ENCODE results near the gene GPR173.

GPR173 gene

DNA sequence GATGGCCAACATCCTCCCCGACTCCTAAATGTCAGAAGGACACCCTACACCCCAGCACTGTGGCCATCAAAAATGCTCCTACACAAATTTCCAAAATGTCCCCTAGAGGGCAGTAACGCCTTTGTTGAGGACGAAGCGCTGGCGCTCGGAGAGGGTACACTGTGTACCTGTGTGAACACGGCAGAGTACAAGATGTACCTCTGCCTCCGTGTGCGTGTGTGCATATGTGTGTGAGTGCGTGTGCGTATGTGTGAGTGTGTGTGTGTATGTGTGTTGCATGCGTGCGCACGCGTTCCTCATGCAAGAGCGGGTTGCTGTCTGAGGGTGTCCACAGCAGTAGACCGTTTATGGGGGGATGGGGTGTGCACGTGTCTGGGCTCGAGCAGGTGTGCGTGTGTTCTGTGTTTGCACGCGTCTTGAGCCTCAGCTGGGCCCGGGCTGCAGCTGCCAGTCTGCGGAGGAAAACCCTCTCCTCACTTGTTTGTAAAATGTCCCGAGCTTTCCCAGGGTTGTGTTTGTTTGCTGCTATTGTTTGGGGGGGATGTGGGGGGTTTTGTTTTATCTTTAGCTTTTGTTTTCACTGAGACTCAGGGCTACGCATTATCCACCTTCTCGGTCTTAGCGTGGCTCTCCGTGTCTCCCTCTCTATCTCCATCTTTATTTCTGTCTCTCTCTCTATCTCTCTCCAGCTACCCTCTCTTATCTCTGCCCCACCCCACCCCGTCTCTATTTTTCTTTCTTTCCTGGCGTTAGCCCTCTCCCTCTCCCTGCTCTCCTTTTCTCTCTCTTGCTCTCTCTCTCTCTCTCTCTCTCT lies 23.2 kb downstream of the GPR173 start:
- DNase-seq: peak; percentile 25 to 51

- no peak for DNase-seq
Observed at GRCh38 chrX:53072418-53073114, 24.0 kb downstream of the GPR173 start.

DNA sequence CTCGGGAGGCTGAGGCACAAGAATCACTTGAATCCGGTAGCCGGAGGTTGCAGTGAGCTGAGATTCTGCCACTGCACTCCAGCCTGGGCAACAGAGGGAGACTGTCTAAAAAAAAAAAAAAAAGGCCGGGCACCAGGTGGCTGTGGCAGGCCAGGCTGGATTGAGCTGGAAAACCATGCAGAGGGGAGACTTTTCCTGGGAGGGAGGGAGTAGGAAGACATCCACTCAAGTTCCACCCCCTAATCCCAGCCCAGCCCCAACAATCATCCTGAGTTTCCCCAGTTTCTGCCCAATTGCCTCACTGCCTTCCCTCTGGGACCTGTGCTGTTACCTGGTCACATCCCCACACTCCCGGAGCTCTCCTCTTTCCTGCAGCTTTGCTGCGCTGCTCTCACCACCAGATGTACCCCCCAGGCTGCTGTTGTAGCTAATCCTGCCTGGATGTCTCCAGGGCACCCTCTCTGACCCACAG lies 24.6 kb downstream of the GPR173 start:
- DNase-seq: no peak

DNA sequence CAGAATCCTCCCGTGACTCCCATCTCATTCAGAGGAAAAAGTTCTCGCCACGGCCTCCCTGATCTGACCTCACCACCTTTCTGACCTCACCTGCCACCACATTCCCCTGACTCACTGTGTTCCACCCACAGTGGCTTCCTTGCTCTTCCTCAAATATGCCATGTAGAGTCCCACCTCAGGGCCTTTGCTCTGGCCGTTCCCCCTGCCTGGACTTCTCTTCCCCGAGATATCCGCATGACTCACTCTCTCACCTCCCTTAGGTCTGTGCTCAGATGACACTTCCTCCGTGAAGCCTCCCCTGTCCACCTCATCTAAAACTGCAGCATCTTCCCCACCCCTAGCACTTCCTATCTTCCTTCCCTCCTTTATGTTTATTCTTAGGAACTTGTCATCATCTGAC lies 26.4 kb downstream of the GPR173 start:
- DNase-seq: no peak

- DNase-seq: no peak
Observed at GRCh38 chrX:53076671-53077070, 28.1 kb downstream of the GPR173 start.

GRCh38 chrX:53077207-53078197 lies 28.9 kb downstream of the GPR173 start:
- no peak for DNase-seq

DNA sequence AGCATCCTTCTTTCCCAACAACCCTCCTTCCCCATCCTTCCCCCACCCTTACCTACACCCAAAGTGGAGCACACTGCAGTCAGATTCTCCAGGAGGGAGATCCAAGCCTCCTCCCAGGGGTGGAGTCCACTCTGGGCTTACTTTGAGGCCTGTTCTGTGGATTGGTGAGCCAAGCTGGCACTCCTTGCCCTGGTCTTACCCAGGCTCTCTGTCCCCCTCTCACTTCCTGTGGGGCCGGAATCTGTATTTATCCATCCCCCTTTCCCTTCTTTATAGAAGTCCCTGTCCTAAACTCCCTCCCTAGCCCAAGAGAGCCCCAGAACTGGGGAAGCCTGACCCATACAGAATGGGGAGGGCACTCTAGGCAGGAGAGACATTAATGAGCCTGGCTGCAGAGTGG lies 30.4 kb downstream of the GPR173 start:
- no peak for DNase-seq

GRCh38 chrX:53080628-53081580 lies 32.3 kb downstream of the GPR173 start:
- no peak for DNase-seq

GRCh38 chrX:53081925-53082772 lies 33.6 kb downstream of the GPR173 start, which contains the start of gene TSPYL2:
TSS of gene TSPYL2 (plus strand) at chrX:53082367. CDS start at chrX:53082499, 132 bp downstream.
- peak; percentile 82 to 89 for DNase-seq

GRCh38 chrX:53082773-53083616 lies 34.4 kb downstream of the GPR173 start:
- no peak for DNase-seq

DNA sequence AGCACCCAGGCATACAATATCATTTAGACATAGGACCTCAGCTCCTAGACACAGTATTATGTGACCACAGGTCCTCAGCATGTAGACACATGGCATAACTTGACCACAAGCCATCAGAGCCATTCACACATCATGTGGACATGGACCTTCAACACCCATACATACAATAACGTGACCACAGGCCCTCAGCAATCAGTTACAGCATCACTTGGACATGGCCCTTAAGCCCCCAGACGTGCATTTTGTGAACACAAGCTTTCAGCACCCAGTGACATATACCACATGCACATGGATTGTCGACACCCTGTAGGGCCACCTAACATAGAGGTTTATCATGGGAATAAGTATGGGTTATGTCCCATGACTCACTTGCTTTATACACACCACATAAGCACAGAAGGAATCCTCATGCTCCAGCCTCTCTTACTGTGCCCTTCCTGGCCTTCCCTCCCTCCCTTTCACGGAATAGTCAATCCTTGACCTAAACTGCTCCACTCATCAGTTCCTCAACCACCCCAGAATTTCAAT lies 35.5 kb downstream of the GPR173 start:
- DNase-seq: no peak

DNA sequence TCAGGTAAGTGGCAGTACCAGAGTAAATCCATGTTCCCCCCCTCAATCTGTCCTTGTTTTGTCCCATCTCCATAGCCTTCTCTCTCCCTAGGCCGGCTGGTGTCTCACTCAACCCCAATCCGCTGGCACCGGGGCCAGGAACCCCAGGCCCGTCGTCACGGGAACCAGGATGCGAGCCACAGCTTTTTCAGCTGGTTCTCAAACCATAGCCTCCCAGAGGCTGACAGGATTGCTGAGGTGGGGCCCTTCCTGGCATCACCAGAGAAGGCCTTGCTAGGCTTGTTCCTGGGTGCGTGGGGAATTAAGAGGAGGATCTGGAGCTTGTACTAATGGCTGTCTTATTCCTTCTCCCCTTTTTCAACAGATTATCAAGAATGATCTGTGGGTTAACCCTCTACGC lies 36.3 kb downstream of the GPR173 start:
- DNase-seq: no peak

DNA sequence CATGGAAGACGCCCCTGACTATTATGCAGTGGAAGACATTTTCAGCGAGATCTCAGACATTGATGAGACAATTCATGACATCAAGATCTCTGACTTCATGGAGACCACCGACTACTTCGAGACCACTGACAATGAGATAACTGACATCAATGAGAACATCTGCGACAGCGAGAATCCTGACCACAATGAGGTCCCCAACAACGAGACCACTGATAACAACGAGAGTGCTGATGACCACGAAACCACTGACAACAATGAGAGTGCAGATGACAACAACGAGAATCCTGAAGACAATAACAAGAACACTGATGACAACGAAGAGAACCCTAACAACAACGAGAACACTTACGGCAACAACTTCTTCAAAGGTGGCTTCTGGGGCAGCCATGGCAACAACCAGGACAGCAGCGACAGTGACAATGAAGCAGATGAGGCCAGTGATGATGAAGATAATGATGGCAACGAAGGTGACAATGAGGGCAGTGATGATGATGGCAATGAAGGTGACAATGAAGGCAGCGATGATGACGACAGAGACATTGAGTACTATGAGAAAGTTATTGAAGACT lies 37.2 kb downstream of the GPR173 start:
- DNase-seq: no peak

DNA sequence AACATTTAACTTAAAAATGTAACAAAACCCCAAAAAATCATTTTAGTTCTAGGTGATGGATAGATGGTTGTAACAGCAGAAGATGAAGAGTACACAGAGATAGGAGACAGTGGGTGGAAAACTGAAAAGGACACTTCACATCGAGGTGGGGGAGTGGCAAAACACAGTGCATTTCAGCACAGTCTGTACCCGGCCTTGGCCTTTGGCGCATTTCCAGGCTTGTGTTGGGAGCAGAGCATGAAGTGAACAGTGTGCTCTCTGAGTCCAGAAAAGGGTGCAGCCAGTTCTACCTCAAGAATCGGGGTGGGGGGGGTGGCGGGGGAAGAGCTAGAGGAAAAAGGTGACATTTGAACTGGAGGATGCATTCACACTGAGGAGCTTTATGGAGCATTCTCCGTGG lies 37.9 kb downstream of the GPR173 start:
- peak in 1 of 2 donors; percentile 11 for DNase-seq

DNA sequence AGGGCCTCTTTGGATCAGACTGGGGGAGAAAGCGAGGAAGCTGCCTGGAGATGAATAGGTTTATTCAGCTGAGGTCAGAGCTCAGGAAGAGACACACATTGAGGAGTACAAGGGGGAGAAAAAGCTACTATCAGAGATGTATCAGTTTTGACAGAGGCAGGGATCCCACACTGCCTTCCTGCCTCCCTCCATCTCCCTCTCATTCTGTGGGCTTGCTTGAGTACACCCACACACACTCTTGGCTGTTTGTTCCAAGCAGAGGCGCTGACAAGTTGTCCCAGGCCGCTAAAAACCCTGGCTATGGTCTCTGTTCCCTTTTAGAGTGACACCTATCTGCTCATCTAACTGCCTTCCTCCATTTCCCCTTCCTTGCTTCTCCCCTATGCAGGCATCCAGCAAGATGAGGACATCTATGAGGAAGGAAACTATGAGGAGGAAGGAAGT lies 38.8 kb downstream of the GPR173 start:
- DNase-seq: no peak

GRCh38 chrX:53088136-53088974 lies 39.8 kb downstream of the GPR173 start:
- peak; percentile 43 to 45 for DNase-seq

- DNase-seq: peak in 1 of 2 donors; percentile 58
Observed at GRCh38 chrX:53089224-53089842, 40.7 kb downstream of the GPR173 start.

Measured in hippocampal formation (tissue), 2 donors.